ENCODE measurements around the gene FGD5.

Gene FGD5

GRCh38 chr3:14789640-14790285 lies 29.0 kb upstream of the FGD5 start:
- no peak for DNase-seq

GRCh38 chr3:14791343-14791945 lies 27.3 kb upstream of the FGD5 start:
- no peak for DNase-seq

- no peak for DNase-seq
Measured at GRCh38 chr3:14792691-14793121, 26.1 kb upstream of the FGD5 start.

GRCh38 chr3:14793126-14793857 lies 25.5 kb upstream of the FGD5 start:
- DNase-seq = no peak

GRCh38 chr3:14793858-14794234 lies 24.9 kb upstream of the FGD5 start:
- DNase-seq = no peak

- no peak for DNase-seq
Measured at GRCh38 chr3:14794435-14794834, 24.3 kb upstream of the FGD5 start.

GRCh38 chr3:14795996-14796395 lies 22.8 kb upstream of the FGD5 start:
- DNase-seq = no peak

GRCh38 chr3:14796403-14797077 lies 22.2 kb upstream of the FGD5 start:
- no peak for DNase-seq

- no peak for DNase-seq
Measured at GRCh38 chr3:14797731-14798130, 21.0 kb upstream of the FGD5 start.

GRCh38 chr3:14798231-14798630 lies 20.5 kb upstream of the FGD5 start:
- no peak for DNase-seq

- no peak for DNase-seq
Measured at GRCh38 chr3:14799146-14799545, 19.6 kb upstream of the FGD5 start.

- no peak for DNase-seq
Measured at GRCh38 chr3:14801031-14801430, 17.7 kb upstream of the FGD5 start.

- no peak for DNase-seq
Measured at GRCh38 chr3:14801668-14802380, 16.9 kb upstream of the FGD5 start.

- no peak for DNase-seq
Measured at GRCh38 chr3:14802381-14802731, 16.4 kb upstream of the FGD5 start.

GRCh38 chr3:14803101-14803980 lies 15.4 kb upstream of the FGD5 start:
- DNase-seq = no peak

GRCh38 chr3:14803981-14804834 lies 14.6 kb upstream of the FGD5 start:
- no peak for DNase-seq

- no peak for DNase-seq
Measured at GRCh38 chr3:14804835-14805780, 13.7 kb upstream of the FGD5 start.

- DNase-seq = no peak
Measured at GRCh38 chr3:14805961-14806537, 12.7 kb upstream of the FGD5 start.

- peak; percentile 23 for DNase-seq
Measured at GRCh38 chr3:14806641-14807263, 12.0 kb upstream of the FGD5 start.
